Neural cell (in vitro differentiated cells): ENCODE results near the gene TMBIM6. TPM values are rescaled to one million over a fixed set of nuclear protein-coding genes. Genes with fewer than 3 reads are reported as not detected.

Source experiments
- H2AFZ ChIP-seq: fragments of 200-600, 300-800 bp; sonication (generic), shearing (Covaris generic); 2 replicates; pipeline ENCODE4 v1.6.0; 2014; ENCODE audit warnings: low read depth, mild to moderate bottlenecking, antibody characterized with exemption, low read length, moderate library complexity
- H3F3A ChIP-seq: fragments of 200-600 bp; shearing (Covaris generic); 2 replicates; pipeline ENCODE4 v1.6.1; 2016; ENCODE audit warnings: mild to moderate bottlenecking, moderate library complexity, mixed read lengths, antibody characterized with exemption, low read length; ENCODE audit not compliant: insufficient read depth, poor library complexity, severe bottlenecking
- H3K27ac ChIP-seq: fragments of 200-600, 300-800 bp; sonication (generic), shearing (Covaris generic); 2 replicates; pipeline ENCODE4 v1.5.1; 2014; ENCODE audit warnings: mild to moderate bottlenecking, low read length, moderate library complexity
- H3K27me3 ChIP-seq: fragments of 300-800, 200-600 bp; sonication (generic), shearing (Covaris generic); 2 replicates; pipeline ENCODE4 v1.6.0; 2014; ENCODE audit warnings: mild to moderate bottlenecking, low read depth, low read length, moderate library complexity; ENCODE audit not compliant: insufficient read depth
- H3K36me3 ChIP-seq: fragments of 300-800, 200-600 bp; sonication (generic), shearing (Covaris generic); 2 replicates; pipeline ENCODE4 v1.5.1; 2014; ENCODE audit warnings: mild to moderate bottlenecking, antibody characterized with exemption, low read length, moderate library complexity; ENCODE audit not compliant: insufficient read depth
- H3K4me2 ChIP-seq: fragments of 300-800, 200-600 bp; sonication (generic), shearing (Covaris generic); 2 replicates; pipeline ENCODE4 v1.6.0; 2014; ENCODE audit warnings: mild to moderate bottlenecking, low read length
- H3K4me3 ChIP-seq: fragments of 300-800, 200-600 bp; sonication (generic), shearing (Covaris generic); 2 replicates; pipeline ENCODE4 v1.5.1; 2014; ENCODE audit warnings: mild to moderate bottlenecking, low read length, moderate library complexity
- H3K79me2 ChIP-seq: fragments of 200-600 bp; shearing (Covaris generic); replicated peaks from 2 replicates; pipeline ENCODE4 v1.6.0; 2014; ENCODE audit warnings: mild to moderate bottlenecking, low read length, moderate library complexity; ENCODE audit not compliant: insufficient read depth
- H3K9ac ChIP-seq: fragments of 300-800, 200-600 bp; sonication (generic), shearing (Covaris generic); 2 replicates; pipeline ENCODE4 v1.6.1; 2016; ENCODE audit warnings: mild to moderate bottlenecking, low read length, mixed read lengths
- H3K9me2 ChIP-seq: fragments of 200-600 bp; shearing (Covaris generic); 2 replicates; pipeline ENCODE4 v1.6.1; 2016; ENCODE audit warnings: mild to moderate bottlenecking, low read length, mixed read lengths; ENCODE audit not compliant: insufficient read depth
- H3K9me3 ChIP-seq: fragments of 200-600, 300-800 bp; sonication (generic), shearing (Covaris generic); 2 replicates; pipeline ENCODE4 v1.6.1; 2016; ENCODE audit warnings: mild to moderate bottlenecking, mixed run types, low read length, moderate library complexity, mixed read lengths
- H4K20me1 ChIP-seq: fragments of 200-600 bp; shearing (Covaris generic); 2 replicates; pipeline ENCODE4 v1.6.1; 2016; ENCODE audit warnings: mild to moderate bottlenecking, mixed run types; ENCODE audit not compliant: insufficient read depth
- EP300 ChIP-seq: fragments of 450-650 bp; conservative IDR thresholded peaks from 2 replicates; pipeline ENCODE4 v1.6.1; 2014; ENCODE audit warnings: antibody characterized with exemption, mild to moderate bottlenecking, moderate library complexity; ENCODE audit not compliant: poor library complexity, severe bottlenecking
- EZH2 ChIP-seq: fragments of 200-600, 300-800 bp; shearing (Covaris generic), sonication (generic); IDR thresholded peaks from 2 replicates; pipeline ENCODE4 v1.6.1; 2014; ENCODE audit warnings: antibody characterized with exemption, low read length, borderline replicate concordance, mild to moderate bottlenecking; ENCODE audit not compliant: insufficient read depth, poor library complexity, severe bottlenecking
- MXI1 ChIP-seq: fragments of 450-650 bp; conservative IDR thresholded peaks from 2 replicates; pipeline ENCODE4 v1.6.1; 2014; ENCODE audit warnings: antibody characterized with exemption, mild to moderate bottlenecking; ENCODE audit not compliant: poor library complexity, severe bottlenecking
- POLR2AphosphoS5 ChIP-seq: IDR thresholded peaks from 2 replicates; pipeline ENCODE4 v1.6.1; 2012
- RAD21 ChIP-seq: fragments of 450-650 bp; conservative IDR thresholded peaks from 2 replicates; pipeline ENCODE4 v1.6.1; 2014; ENCODE audit warnings: antibody characterized with exemption, mild to moderate bottlenecking, moderate library complexity
- SMC3 ChIP-seq: fragments of 450-650 bp; conservative IDR thresholded peaks from 2 replicates; pipeline ENCODE4 v1.6.1; 2014; ENCODE audit warnings: antibody characterized with exemption, mild to moderate bottlenecking, moderate library complexity; ENCODE audit not compliant: poor library complexity
- TAF1 ChIP-seq: IDR thresholded peaks from 2 replicates; pipeline ENCODE4 v1.6.1; 2012; ENCODE audit warnings: low read depth
- polyA plus RNA-seq: library from polyadenylated mRNA; depleted of rRNA; stranded (reverse); fragments of >200 nt; gene quantifications from 2 replicates; pipeline ENCODE4 v1.2.3, GENCODE V29; 2014
- TF ChIP-seq, protein P1 (sequence below): IDR thresholded peaks from 2 replicates; pipeline ENCODE4 v1.6.1; 2012; ENCODE audit warnings: borderline replicate concordance
- TF ChIP-seq, protein P2 (sequence below): fragments of 450-650 bp; IDR thresholded peaks from 2 replicates; pipeline ENCODE4 v1.5.1; 2014; ENCODE audit warnings: antibody characterized with exemption, mild to moderate bottlenecking, moderate library complexity; ENCODE audit not compliant: poor library complexity, severe bottlenecking

Gene TMBIM6
- polyA plus RNA-seq, 1 donor from 2014 or later: 308 TPM

DNA sequence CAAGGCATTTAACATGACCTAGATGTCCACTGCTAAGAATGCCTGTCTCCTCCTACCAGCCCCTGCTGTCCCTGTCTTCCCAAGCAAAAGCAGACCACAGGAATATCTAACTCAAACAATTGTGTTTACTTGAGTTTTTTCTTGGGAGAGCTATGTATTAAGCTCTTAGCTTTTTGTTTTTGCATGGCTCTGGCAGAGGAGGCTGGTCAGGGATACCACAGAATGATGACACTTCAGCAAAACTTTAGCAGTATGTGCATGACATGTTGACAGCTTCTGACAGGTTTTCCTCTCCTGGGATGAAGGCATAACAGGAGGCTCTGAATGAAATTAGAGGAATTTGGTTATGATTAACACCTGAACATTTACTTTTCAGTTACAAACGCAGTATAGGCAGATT lies 6.9 kb downstream of the TMBIM6 start:
- Histone ChIP-seq H2AFZ (no peak overlapping the region), H3K9me3 (no peaks in the 10 kb centered on the region), H3K9me2 (no peaks in the 10 kb centered on the region), H3K27ac (no peak overlapping the region), H3K4me2 (peak overlapping the region; percentile 31), H3K4me3 (peak overlapping the region; percentile 26), H3K9ac (no peak overlapping the region), H3F3A (no peaks in the 10 kb centered on the region), H3K27me3 (no peaks in the 10 kb centered on the region), H3K36me3 (peaks cover 5% of the 10 kb centered on the region), H3K79me2 (peaks cover 99% of the 10 kb centered on the region), H4K20me1 (peaks cover 16% of the 10 kb centered on the region)
- TF ChIP-seq EP300: peak; percentile 55
- TF ChIP-seq SMC3: no peak
- peak; percentile 29 for TF ChIP-seq POLR2AphosphoS5

DNA sequence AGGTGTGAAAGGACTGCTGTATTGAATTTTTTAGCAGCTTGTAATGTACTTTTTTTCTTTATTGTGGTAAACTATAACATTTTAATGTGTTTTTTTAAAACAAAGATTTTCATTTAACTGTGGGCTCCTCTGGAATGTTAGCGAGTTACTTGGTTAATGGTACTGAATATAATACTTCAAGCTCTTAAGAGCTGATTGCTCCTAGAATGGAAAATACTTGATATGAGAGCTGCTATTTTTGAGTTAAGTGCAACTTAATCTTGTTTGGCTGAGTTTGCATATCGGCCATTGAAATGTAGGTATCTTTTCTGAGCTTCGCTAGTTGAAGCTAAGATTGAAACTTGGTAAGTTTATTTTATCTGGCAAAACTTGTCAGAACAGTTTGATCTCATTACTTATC lies 7.4 kb downstream of the TMBIM6 start:
- no peak overlapping the region for H3K9ac ChIP-seq
- no peaks in the 10 kb centered on the region for H3K9me3 ChIP-seq
- no peak overlapping the region for H2AFZ ChIP-seq
- H3K9me2 ChIP-seq: no peaks in the 10 kb centered on the region
- peaks cover 16% of the 10 kb centered on the region for H4K20me1 ChIP-seq
- H3K27ac ChIP-seq: no peak overlapping the region
- peak overlapping the region; percentile 26 for H3K4me3 ChIP-seq
- TF ChIP-seq, protein P1, sequence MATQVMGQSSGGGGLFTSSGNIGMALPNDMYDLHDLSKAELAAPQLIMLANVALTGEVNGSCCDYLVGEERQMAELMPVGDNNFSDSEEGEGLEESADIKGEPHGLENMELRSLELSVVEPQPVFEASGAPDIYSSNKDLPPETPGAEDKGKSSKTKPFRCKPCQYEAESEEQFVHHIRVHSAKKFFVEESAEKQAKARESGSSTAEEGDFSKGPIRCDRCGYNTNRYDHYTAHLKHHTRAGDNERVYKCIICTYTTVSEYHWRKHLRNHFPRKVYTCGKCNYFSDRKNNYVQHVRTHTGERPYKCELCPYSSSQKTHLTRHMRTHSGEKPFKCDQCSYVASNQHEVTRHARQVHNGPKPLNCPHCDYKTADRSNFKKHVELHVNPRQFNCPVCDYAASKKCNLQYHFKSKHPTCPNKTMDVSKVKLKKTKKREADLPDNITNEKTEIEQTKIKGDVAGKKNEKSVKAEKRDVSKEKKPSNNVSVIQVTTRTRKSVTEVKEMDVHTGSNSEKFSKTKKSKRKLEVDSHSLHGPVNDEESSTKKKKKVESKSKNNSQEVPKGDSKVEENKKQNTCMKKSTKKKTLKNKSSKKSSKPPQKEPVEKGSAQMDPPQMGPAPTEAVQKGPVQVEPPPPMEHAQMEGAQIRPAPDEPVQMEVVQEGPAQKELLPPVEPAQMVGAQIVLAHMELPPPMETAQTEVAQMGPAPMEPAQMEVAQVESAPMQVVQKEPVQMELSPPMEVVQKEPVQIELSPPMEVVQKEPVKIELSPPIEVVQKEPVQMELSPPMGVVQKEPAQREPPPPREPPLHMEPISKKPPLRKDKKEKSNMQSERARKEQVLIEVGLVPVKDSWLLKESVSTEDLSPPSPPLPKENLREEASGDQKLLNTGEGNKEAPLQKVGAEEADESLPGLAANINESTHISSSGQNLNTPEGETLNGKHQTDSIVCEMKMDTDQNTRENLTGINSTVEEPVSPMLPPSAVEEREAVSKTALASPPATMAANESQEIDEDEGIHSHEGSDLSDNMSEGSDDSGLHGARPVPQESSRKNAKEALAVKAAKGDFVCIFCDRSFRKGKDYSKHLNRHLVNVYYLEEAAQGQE: no peak
- TF ChIP-seq RAD21 (no peak), SMC3 (no peak), TAF1 (no peak), EZH2 (no peak), POLR2AphosphoS5 (no peak), MXI1 (no peak), EP300 (no peak)
- TF ChIP-seq, protein P2, sequence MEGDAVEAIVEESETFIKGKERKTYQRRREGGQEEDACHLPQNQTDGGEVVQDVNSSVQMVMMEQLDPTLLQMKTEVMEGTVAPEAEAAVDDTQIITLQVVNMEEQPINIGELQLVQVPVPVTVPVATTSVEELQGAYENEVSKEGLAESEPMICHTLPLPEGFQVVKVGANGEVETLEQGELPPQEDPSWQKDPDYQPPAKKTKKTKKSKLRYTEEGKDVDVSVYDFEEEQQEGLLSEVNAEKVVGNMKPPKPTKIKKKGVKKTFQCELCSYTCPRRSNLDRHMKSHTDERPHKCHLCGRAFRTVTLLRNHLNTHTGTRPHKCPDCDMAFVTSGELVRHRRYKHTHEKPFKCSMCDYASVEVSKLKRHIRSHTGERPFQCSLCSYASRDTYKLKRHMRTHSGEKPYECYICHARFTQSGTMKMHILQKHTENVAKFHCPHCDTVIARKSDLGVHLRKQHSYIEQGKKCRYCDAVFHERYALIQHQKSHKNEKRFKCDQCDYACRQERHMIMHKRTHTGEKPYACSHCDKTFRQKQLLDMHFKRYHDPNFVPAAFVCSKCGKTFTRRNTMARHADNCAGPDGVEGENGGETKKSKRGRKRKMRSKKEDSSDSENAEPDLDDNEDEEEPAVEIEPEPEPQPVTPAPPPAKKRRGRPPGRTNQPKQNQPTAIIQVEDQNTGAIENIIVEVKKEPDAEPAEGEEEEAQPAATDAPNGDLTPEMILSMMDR: no peak
- H3K79me2 ChIP-seq: peaks cover 99% of the 10 kb centered on the region
- H3K4me2 ChIP-seq: peak overlapping the region; percentile 31
- peaks cover 10% of the 10 kb centered on the region for H3K36me3 ChIP-seq
- no peaks in the 10 kb centered on the region for H3K27me3 ChIP-seq
- no peaks in the 10 kb centered on the region for H3F3A ChIP-seq
